ENCODE measurements around the gene DTWD1. TPM values are rescaled to one million over a fixed set of nuclear protein-coding genes. Genes with fewer than 3 reads are reported as not detected.

The DTWD1 gene
- total RNA-seq, 2 experiments from 2014 or later, result 21.4 to 21.9 TPM

GRCh38 chr15:49625460-49626036 is 4.7 kb downstream of the DTWD1 start:
- H3K4me1 Mint-ChIP-seq (ENCODE audit: low read depth), result peaks cover 27% of the 10 kb centered on the region

GRCh38 chr15:49627407-49627877 is 6.6 kb downstream of the DTWD1 start:
- ChIA-PET CTCF (no interaction called here), POLR2A (no interaction called here)
- peaks cover 27% of the 10 kb centered on the region for H3K36me3 Mint-ChIP-seq (ENCODE audit: low read depth)
- H3K9me3 Mint-ChIP-seq, result peaks cover 7% of the 10 kb centered on the region
- ATAC-seq (no peak), DNase-seq (no peak)
- no peak for TF ChIP-seq CTCF (IDR thresholded peaks at IDR 0.05)
- H3K27me3 Mint-ChIP-seq, result no peaks in the 10 kb centered on the region
- peaks cover 16% of the 10 kb centered on the region for H3K4me1 Mint-ChIP-seq (ENCODE audit: low read depth)
- intact Hi-C loops (cut with micrococcal nuclease), result no loop called here
- H3K27ac Mint-ChIP-seq, result no peak overlapping the region
- H3K4me3 Mint-ChIP-seq, result no peak overlapping the region

More at GRCh38 chr15:49625460-49626036, 4.7 kb downstream of the DTWD1 start:
- intact Hi-C loops (cut with micrococcal nuclease), result no loop called here
- no peak overlapping the region for H3K27ac Mint-ChIP-seq
- POLR2A ChIA-PET, result no interaction called here
- no peak for ATAC-seq
- H3K36me3 Mint-ChIP-seq (ENCODE audit: low read depth), result peaks cover 29% of the 10 kb centered on the region
- TF ChIP-seq CTCF (IDR thresholded peaks at IDR 0.05), result no peak
- peaks cover 7% of the 10 kb centered on the region for H3K9me3 Mint-ChIP-seq
- H3K4me3 Mint-ChIP-seq, result no peak overlapping the region
- CTCF ChIA-PET, result no interaction called here
- no peaks in the 10 kb centered on the region for H3K27me3 Mint-ChIP-seq
- no peak for DNase-seq

- ChIA-PET CTCF (no interaction called here), POLR2A (no interaction called here)
- Mint-ChIP-seq H3K27me3 (no peaks in the 10 kb centered on the region), H3K9me3 (peaks cover 7% of the 10 kb centered on the region), H3K4me1 (ENCODE audit: low read depth) (peaks cover 7% of the 10 kb centered on the region), H3K36me3 (ENCODE audit: low read depth) (peaks cover 28% of the 10 kb centered on the region), H3K4me3 (no peak overlapping the region), H3K27ac (no peak overlapping the region)
- intact Hi-C loops (cut with micrococcal nuclease), result no loop called here
- ATAC-seq (no peak), DNase-seq (no peak)
- no peak for TF ChIP-seq CTCF (IDR thresholded peaks at IDR 0.05)
Measured at GRCh38 chr15:49628379-49628778, 7.5 kb downstream of the DTWD1 start.

GRCh38 chr15:49637857-49638256 is 17.0 kb downstream of the DTWD1 start:
- ChIA-PET POLR2A (interaction anchor here (0.5 kb wide), 1 partner anchor 1183 kb away, joined by 3 read pairs; no protein-coding TSS in a partner anchor), CTCF (no interaction called here)
- ATAC-seq (no peak), DNase-seq (no peak)
- Mint-ChIP-seq H3K27ac (no peak overlapping the region), H3K4me1 (ENCODE audit: low read depth) (no peaks in the 10 kb centered on the region), H3K4me3 (no peak overlapping the region), H3K27me3 (no peaks in the 10 kb centered on the region), H3K9me3 (no peaks in the 10 kb centered on the region), H3K36me3 (ENCODE audit: low read depth) (peaks cover 9% of the 10 kb centered on the region)
- TF ChIP-seq CTCF (IDR thresholded peaks at IDR 0.05), result no peak
- intact Hi-C loops (cut with micrococcal nuclease), result no loop called here

- no peaks in the 10 kb centered on the region for H3K27me3 Mint-ChIP-seq
- no peak overlapping the region for H3K4me3 Mint-ChIP-seq
- H3K27ac Mint-ChIP-seq, result no peak overlapping the region
- ATAC-seq (no peak), DNase-seq (no peak)
- peaks cover 9% of the 10 kb centered on the region for H3K36me3 Mint-ChIP-seq (ENCODE audit: low read depth)
- H3K9me3 Mint-ChIP-seq, result no peaks in the 10 kb centered on the region
- no peaks in the 10 kb centered on the region for H3K4me1 Mint-ChIP-seq (ENCODE audit: low read depth)
- CTCF ChIA-PET, result no interaction called here
- no peak for TF ChIP-seq CTCF (IDR thresholded peaks at IDR 0.05)
- POLR2A ChIA-PET, result no interaction called here
- intact Hi-C loops (cut with micrococcal nuclease), result no loop called here
Measured at GRCh38 chr15:49644364-49644794, 23.5 kb downstream of the DTWD1 start.

Data from activated CD8-positive, alpha-beta T cell treated with anti-CD3 and anti-CD28 coated beads for 36 hours (primary cell).